Mesothelial cell of epicardium (in vitro differentiated cells): Measurements from ENCODE around the gene SYNDIG1. TPM values are rescaled to one million over a fixed set of nuclear protein-coding genes. Genes with fewer than 3 reads are reported as not detected.

Experiments used
- DNase-seq, 2 experiments: peaks; one replicate each; pipeline ENCODE4 v3.0.0; 2021; ENCODE audit warnings: low spot score in 2 of 2; ENCODE audit not compliant: unreplicated experiment in 2 of 2
- H3K27ac Mint-ChIP-seq: 2 replicates; pipeline ENCODE4 v1.8.0; 2021; ENCODE audit warnings: mixed read lengths
- H3K27me3 Mint-ChIP-seq: 2 replicates; pipeline ENCODE4 v1.8.0; 2021; ENCODE audit warnings: low read depth, mixed read lengths
- H3K36me3 Mint-ChIP-seq: 2 replicates; pipeline ENCODE4 v1.8.0; 2021; ENCODE audit warnings: mixed read lengths
- H3K4me1 Mint-ChIP-seq: 2 replicates; pipeline ENCODE4 v1.8.0; 2021; ENCODE audit warnings: mixed read lengths
- H3K4me3 Mint-ChIP-seq: 2 replicates; pipeline ENCODE4 v1.8.0; 2021; ENCODE audit warnings: mild to moderate bottlenecking, moderate library complexity, mixed read lengths
- H3K9me3 Mint-ChIP-seq: 2 replicates; pipeline ENCODE4 v1.8.0; 2021; ENCODE audit warnings: mixed read lengths
- total RNA-seq: library from RNA; stranded (reverse); gene quantifications from 3 replicates; pipeline ENCODE4 v1.2.1, GENCODE V29; 2021
- TF ChIP-seq, protein P1 (sequence below): fragments of 200-600 bp; sonication (generic); IDR thresholded peaks from one replicate; pipeline ENCODE4 v1.5.0; 2021; ENCODE audit warnings: antibody characterized with exemption; ENCODE audit not compliant: unreplicated experiment

SYNDIG1 gene
- total RNA-seq = 0.80 to 1.6 TPM (median 0.90 TPM) in 3 replicates

DNA sequence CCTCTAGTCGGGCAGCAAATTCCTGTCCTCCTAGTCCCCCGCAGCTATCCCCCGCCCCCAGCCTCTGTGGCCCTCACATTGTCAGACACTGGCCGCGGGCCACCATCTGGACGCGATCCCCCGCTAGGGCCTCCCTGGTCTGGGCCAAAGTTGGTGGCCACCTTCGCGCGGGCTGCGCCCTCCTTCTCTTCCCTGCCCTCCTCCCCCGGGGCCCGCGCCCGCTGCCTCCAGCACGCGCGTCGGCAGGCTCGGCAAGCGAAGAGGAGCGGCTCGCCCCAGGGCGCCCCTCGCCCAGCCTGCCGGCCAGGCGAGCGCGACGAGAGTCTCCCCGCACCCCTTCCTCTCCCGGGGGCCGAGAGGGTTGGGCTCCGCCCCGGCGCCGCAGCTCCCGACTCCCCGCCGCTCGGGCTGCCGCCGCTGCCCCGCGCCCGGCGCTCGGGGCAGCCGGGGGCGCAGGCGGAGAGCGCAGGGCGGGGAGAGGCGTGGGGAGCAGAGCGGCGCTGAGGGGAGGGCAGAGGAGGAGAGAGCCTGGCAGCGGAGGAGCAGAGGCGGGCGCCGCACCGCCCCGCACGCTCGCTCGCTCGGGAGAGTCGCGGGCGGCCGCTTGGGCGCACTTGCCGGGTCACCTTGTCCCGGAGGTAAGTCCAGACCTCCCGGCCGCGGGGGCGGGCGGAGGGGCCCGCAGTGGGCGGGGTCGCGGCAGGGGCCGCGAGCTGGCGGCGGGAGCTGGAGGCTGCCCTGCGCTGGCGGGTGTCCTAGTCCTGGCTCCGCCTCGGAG lies at the start of gene SYNDIG1:
SYNDIG1 (plus strand) TSS at position 514 of the 778 bp plus-strand sequence. CDS start 73,469 bp downstream, outside the sequence.
- no peak within 1 kb of the TSS for H3K27ac Mint-ChIP-seq
- peaks cover 92% of the 10 kb centered on the region for H3K27me3 Mint-ChIP-seq
- no peaks in the 10 kb centered on the region for H3K9me3 Mint-ChIP-seq
- peak within 1 kb of the TSS; percentile 68 for H3K4me3 Mint-ChIP-seq
- TF ChIP-seq, protein P1, sequence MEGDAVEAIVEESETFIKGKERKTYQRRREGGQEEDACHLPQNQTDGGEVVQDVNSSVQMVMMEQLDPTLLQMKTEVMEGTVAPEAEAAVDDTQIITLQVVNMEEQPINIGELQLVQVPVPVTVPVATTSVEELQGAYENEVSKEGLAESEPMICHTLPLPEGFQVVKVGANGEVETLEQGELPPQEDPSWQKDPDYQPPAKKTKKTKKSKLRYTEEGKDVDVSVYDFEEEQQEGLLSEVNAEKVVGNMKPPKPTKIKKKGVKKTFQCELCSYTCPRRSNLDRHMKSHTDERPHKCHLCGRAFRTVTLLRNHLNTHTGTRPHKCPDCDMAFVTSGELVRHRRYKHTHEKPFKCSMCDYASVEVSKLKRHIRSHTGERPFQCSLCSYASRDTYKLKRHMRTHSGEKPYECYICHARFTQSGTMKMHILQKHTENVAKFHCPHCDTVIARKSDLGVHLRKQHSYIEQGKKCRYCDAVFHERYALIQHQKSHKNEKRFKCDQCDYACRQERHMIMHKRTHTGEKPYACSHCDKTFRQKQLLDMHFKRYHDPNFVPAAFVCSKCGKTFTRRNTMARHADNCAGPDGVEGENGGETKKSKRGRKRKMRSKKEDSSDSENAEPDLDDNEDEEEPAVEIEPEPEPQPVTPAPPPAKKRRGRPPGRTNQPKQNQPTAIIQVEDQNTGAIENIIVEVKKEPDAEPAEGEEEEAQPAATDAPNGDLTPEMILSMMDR = no peak
- DNase-seq = peak in 1 of 2 experiments; percentile 54
- no peaks in the 10 kb centered on the region for H3K36me3 Mint-ChIP-seq
- H3K4me1 Mint-ChIP-seq = peaks cover 12% of the 10 kb centered on the region

DNA sequence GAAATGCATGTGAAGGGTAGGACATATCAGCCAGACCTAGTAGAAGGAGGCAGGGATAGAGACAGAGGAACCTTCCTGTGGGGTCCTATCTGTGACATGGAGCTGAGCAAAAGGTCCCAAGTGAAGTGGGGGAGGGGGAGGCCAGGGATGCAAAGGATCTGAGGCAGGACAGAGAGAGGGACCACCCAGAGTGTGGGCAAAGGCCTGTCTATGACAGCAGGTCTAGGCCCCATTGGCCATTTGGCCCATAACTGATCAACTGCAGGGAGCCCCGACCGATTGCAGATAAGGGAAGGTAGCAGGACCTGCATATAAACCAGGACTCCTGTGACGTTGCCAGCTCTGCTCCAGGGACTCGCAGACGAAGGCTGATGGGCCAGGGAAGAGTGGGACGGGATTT lies 49.6 kb upstream of the SYNDIG1 start:
- Mint-ChIP-seq H3K27ac (no peak overlapping the region), H3K4me3 (no peak overlapping the region), H3K9me3 (peaks cover 21% of the 10 kb centered on the region), H3K27me3 (peaks cover 14% of the 10 kb centered on the region), H3K4me1 (no peaks in the 10 kb centered on the region), H3K36me3 (peaks cover 2% of the 10 kb centered on the region)
- DNase-seq = no peak
- TF ChIP-seq, protein P1 = no peak

DNA sequence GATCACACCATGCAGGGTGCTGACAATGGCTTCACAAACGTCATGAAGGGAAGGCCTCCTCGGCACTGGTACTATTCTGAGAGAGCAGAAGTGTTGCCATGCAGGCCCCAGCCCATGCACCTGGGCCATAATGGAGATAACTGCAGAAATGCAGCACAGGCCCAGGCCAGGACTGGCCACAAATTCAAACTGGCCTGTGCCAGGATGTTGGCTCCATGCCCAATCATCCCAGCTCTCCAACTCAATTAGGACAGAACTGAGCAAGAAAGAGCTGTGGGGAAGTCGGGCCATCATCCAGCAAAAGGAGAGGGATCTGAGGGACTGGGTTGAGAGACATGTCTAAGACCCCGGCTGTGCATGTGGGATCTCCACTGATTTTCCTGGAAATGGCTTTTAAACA lies 48.9 kb upstream of the SYNDIG1 start:
- no peak overlapping the region for H3K4me3 Mint-ChIP-seq
- H3K4me1 Mint-ChIP-seq = no peaks in the 10 kb centered on the region
- peaks cover 18% of the 10 kb centered on the region for H3K27me3 Mint-ChIP-seq
- H3K27ac Mint-ChIP-seq = no peak overlapping the region
- H3K9me3 Mint-ChIP-seq = peaks cover 16% of the 10 kb centered on the region
- TF ChIP-seq, protein P1 = no peak
- H3K36me3 Mint-ChIP-seq = no peaks in the 10 kb centered on the region
- DNase-seq = no peak

DNA sequence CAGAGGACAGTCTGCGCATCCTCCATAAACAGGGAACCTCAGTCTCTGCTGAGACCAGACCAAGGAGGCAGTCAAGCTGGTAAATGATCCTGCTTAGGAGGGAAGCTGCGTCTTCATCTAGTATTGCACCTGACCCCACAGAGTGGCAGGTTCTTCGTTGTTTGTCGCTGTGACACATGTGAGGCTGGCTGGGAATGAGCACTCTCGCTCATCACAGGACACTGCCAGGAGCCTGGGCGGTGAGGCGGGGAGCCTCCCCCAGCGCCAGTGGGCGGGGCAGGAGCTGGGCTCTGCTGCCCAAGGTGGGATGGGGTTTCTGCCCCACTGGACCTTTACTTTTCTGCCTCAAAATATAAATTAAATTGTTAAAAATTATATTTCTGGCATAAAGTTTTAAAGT lies 48.4 kb upstream of the SYNDIG1 start:
- Mint-ChIP-seq H3K36me3 (no peaks in the 10 kb centered on the region), H3K4me3 (no peak overlapping the region), H3K27ac (no peak overlapping the region), H3K4me1 (no peaks in the 10 kb centered on the region), H3K27me3 (peaks cover 21% of the 10 kb centered on the region), H3K9me3 (peaks cover 11% of the 10 kb centered on the region)
- no peak for DNase-seq
- TF ChIP-seq, protein P1 = no peak

DNA sequence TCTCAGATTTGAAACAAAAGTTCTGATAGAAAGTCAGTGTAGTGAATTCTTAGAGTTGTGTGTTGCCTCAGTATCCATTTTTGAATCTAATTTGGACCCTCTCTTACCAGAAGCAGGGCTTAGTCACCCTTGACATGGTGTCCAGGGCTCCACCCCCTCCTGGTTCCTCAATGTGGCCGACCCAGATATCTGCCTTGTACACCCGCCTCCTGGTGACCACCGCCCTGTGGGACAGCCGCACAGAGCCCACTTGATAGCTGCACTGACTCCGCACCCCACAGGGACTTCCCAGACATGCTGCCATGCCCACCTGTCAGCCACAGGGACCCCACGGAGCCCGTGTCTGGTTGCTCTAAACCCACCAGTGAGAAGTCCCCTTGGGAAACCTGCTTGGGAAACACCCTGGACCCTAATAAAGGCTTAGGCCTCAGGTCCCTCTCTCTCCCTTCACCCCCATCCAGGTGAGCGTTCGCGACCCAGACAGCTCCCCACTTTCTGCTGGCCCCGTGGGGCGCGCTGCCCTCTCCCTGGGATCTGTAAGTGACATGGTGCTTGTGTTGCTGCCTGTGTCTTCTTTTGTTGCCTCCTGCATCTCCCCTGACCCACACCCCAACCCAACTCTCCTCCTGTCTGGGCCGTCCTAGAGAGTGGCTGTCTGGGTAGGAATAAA lies 47.2 kb upstream of the SYNDIG1 start:
- Mint-ChIP-seq H3K27me3 (peaks cover 22% of the 10 kb centered on the region), H3K27ac (no peak overlapping the region), H3K4me3 (no peak overlapping the region), H3K36me3 (no peaks in the 10 kb centered on the region), H3K4me1 (no peaks in the 10 kb centered on the region), H3K9me3 (peaks cover under 1% of the 10 kb centered on the region)
- DNase-seq = no peak
- TF ChIP-seq, protein P1 = no peak
